OCI-LY7 (cell line): ENCODE measurements around the gene OSBPL1A.

ENCODE experiments used
- CTCF ChIP-seq: fragments of 200-600 bp; sonication (generic); conservative IDR thresholded peaks from 2 replicates; pipeline ENCODE4 v1.5.1; 2014; ENCODE audit warnings: mild to moderate bottlenecking, antibody characterized with exemption, low read length, moderate library complexity, mixed read lengths
- EZH2phosphoT487 ChIP-seq: fragments of 200-600 bp; sonication (generic); IDR thresholded peaks from 2 replicates; pipeline ENCODE4 v1.6.1; 2018; ENCODE audit warnings: low read depth, borderline replicate concordance, mild to moderate bottlenecking, mixed run types, antibody characterized with exemption, low read length, moderate library complexity, mixed read lengths

- no peak for TF ChIP-seq CTCF
- TF ChIP-seq EZH2phosphoT487, result no peak
Measured at GRCh38 chr18:24404591-24404990, 7.0 kb upstream of the OSBPL1A start.
